Neural cell (in vitro differentiated cells): ENCODE data around the gene ORM1. TPM values are rescaled to one million over a fixed set of nuclear protein-coding genes. Genes with fewer than 3 reads are reported as not detected.

Experiments used
- H2AFZ ChIP-seq: fragments of 200-600, 300-800 bp; sonication (generic), shearing (Covaris generic); 2 replicates; pipeline ENCODE4 v1.6.0; 2014; ENCODE audit warnings: low read depth, mild to moderate bottlenecking, antibody characterized with exemption, low read length, moderate library complexity
- H3F3A ChIP-seq: fragments of 200-600 bp; shearing (Covaris generic); 2 replicates; pipeline ENCODE4 v1.6.1; 2016; ENCODE audit warnings: mild to moderate bottlenecking, moderate library complexity, mixed read lengths, antibody characterized with exemption, low read length; ENCODE audit not compliant: insufficient read depth, poor library complexity, severe bottlenecking
- H3K27ac ChIP-seq: fragments of 200-600, 300-800 bp; sonication (generic), shearing (Covaris generic); 2 replicates; pipeline ENCODE4 v1.5.1; 2014; ENCODE audit warnings: mild to moderate bottlenecking, low read length, moderate library complexity
- H3K27me3 ChIP-seq: fragments of 300-800, 200-600 bp; sonication (generic), shearing (Covaris generic); 2 replicates; pipeline ENCODE4 v1.6.0; 2014; ENCODE audit warnings: mild to moderate bottlenecking, low read depth, low read length, moderate library complexity; ENCODE audit not compliant: insufficient read depth
- H3K36me3 ChIP-seq: fragments of 300-800, 200-600 bp; sonication (generic), shearing (Covaris generic); 2 replicates; pipeline ENCODE4 v1.5.1; 2014; ENCODE audit warnings: mild to moderate bottlenecking, antibody characterized with exemption, low read length, moderate library complexity; ENCODE audit not compliant: insufficient read depth
- H3K4me2 ChIP-seq: fragments of 300-800, 200-600 bp; sonication (generic), shearing (Covaris generic); 2 replicates; pipeline ENCODE4 v1.6.0; 2014; ENCODE audit warnings: mild to moderate bottlenecking, low read length
- H3K4me3 ChIP-seq: fragments of 300-800, 200-600 bp; sonication (generic), shearing (Covaris generic); 2 replicates; pipeline ENCODE4 v1.5.1; 2014; ENCODE audit warnings: mild to moderate bottlenecking, low read length, moderate library complexity
- H3K79me2 ChIP-seq: fragments of 200-600 bp; shearing (Covaris generic); replicated peaks from 2 replicates; pipeline ENCODE4 v1.6.0; 2014; ENCODE audit warnings: mild to moderate bottlenecking, low read length, moderate library complexity; ENCODE audit not compliant: insufficient read depth
- H3K9ac ChIP-seq: fragments of 300-800, 200-600 bp; sonication (generic), shearing (Covaris generic); 2 replicates; pipeline ENCODE4 v1.6.1; 2016; ENCODE audit warnings: mild to moderate bottlenecking, low read length, mixed read lengths
- H3K9me2 ChIP-seq: fragments of 200-600 bp; shearing (Covaris generic); 2 replicates; pipeline ENCODE4 v1.6.1; 2016; ENCODE audit warnings: mild to moderate bottlenecking, low read length, mixed read lengths; ENCODE audit not compliant: insufficient read depth
- H3K9me3 ChIP-seq: fragments of 200-600, 300-800 bp; sonication (generic), shearing (Covaris generic); 2 replicates; pipeline ENCODE4 v1.6.1; 2016; ENCODE audit warnings: mild to moderate bottlenecking, mixed run types, low read length, moderate library complexity, mixed read lengths
- H4K20me1 ChIP-seq: fragments of 200-600 bp; shearing (Covaris generic); 2 replicates; pipeline ENCODE4 v1.6.1; 2016; ENCODE audit warnings: mild to moderate bottlenecking, mixed run types; ENCODE audit not compliant: insufficient read depth
- CTCF ChIP-seq: fragments of 450-650 bp; IDR thresholded peaks from 2 replicates; pipeline ENCODE4 v1.5.1; 2014; ENCODE audit warnings: antibody characterized with exemption, mild to moderate bottlenecking, moderate library complexity; ENCODE audit not compliant: poor library complexity, severe bottlenecking
- EP300 ChIP-seq: fragments of 450-650 bp; conservative IDR thresholded peaks from 2 replicates; pipeline ENCODE4 v1.6.1; 2014; ENCODE audit warnings: antibody characterized with exemption, mild to moderate bottlenecking, moderate library complexity; ENCODE audit not compliant: poor library complexity, severe bottlenecking
- EZH2 ChIP-seq: fragments of 200-600, 300-800 bp; shearing (Covaris generic), sonication (generic); IDR thresholded peaks from 2 replicates; pipeline ENCODE4 v1.6.1; 2014; ENCODE audit warnings: antibody characterized with exemption, low read length, borderline replicate concordance, mild to moderate bottlenecking; ENCODE audit not compliant: insufficient read depth, poor library complexity, severe bottlenecking
- MXI1 ChIP-seq: fragments of 450-650 bp; conservative IDR thresholded peaks from 2 replicates; pipeline ENCODE4 v1.6.1; 2014; ENCODE audit warnings: antibody characterized with exemption, mild to moderate bottlenecking; ENCODE audit not compliant: poor library complexity, severe bottlenecking
- POLR2AphosphoS5 ChIP-seq: IDR thresholded peaks from 2 replicates; pipeline ENCODE4 v1.6.1; 2012
- RAD21 ChIP-seq: fragments of 450-650 bp; conservative IDR thresholded peaks from 2 replicates; pipeline ENCODE4 v1.6.1; 2014; ENCODE audit warnings: antibody characterized with exemption, mild to moderate bottlenecking, moderate library complexity
- REST ChIP-seq: IDR thresholded peaks from 2 replicates; pipeline ENCODE4 v1.6.1; 2012; ENCODE audit warnings: borderline replicate concordance
- SMC3 ChIP-seq: fragments of 450-650 bp; conservative IDR thresholded peaks from 2 replicates; pipeline ENCODE4 v1.6.1; 2014; ENCODE audit warnings: antibody characterized with exemption, mild to moderate bottlenecking, moderate library complexity; ENCODE audit not compliant: poor library complexity
- TAF1 ChIP-seq: IDR thresholded peaks from 2 replicates; pipeline ENCODE4 v1.6.1; 2012; ENCODE audit warnings: low read depth
- polyA plus RNA-seq: library from polyadenylated mRNA; depleted of rRNA; stranded (reverse); fragments of >200 nt; gene quantifications from 2 replicates; pipeline ENCODE4 v1.2.3, GENCODE V29; 2014

Gene ORM1
- polyA plus RNA-seq, 1 donor from 2014 or later, result not detected

- Histone ChIP-seq H3K4me2 (no peak overlapping the region), H3K36me3 (no peaks in the 10 kb centered on the region), H3K27me3 (no peaks in the 10 kb centered on the region), H3F3A (no peaks in the 10 kb centered on the region), H4K20me1 (no peaks in the 10 kb centered on the region), H2AFZ (no peak overlapping the region), H3K79me2 (no peaks in the 10 kb centered on the region), H3K9ac (no peak overlapping the region), H3K9me2 (no peaks in the 10 kb centered on the region), H3K27ac (no peak overlapping the region), H3K4me3 (no peak overlapping the region), H3K9me3 (no peaks in the 10 kb centered on the region)
- no peak for TF ChIP-seq TAF1
- no peak for TF ChIP-seq EP300
- TF ChIP-seq EZH2, result no peak
- TF ChIP-seq REST, result no peak
- TF ChIP-seq RAD21, result no peak
- no peak for TF ChIP-seq CTCF
Measured at GRCh38 chr9:114278356-114278755, 44.5 kb upstream of the ORM1 start.

GRCh38 chr9:114278881-114279570 lies 43.9 kb upstream of the ORM1 start:
- no peaks in the 10 kb centered on the region for H3K27me3 ChIP-seq
- no peaks in the 10 kb centered on the region for H3K9me2 ChIP-seq
- no peak overlapping the region for H2AFZ ChIP-seq
- no peaks in the 10 kb centered on the region for H3K36me3 ChIP-seq
- TF ChIP-seq REST (no peak), RAD21 (no peak), SMC3 (no peak), EZH2 (no peak), EP300 (no peak), CTCF (no peak), TAF1 (no peak), MXI1 (no peak), POLR2AphosphoS5 (no peak)
- no peaks in the 10 kb centered on the region for H4K20me1 ChIP-seq
- H3K27ac ChIP-seq, result no peak overlapping the region
- no peak overlapping the region for H3K4me2 ChIP-seq
- H3K4me3 ChIP-seq, result no peak overlapping the region
- no peaks in the 10 kb centered on the region for H3F3A ChIP-seq
- H3K9me3 ChIP-seq, result no peaks in the 10 kb centered on the region
- H3K9ac ChIP-seq, result no peak overlapping the region
- no peaks in the 10 kb centered on the region for H3K79me2 ChIP-seq
